HG02943 (cell line): ENCODE results near the gene HOXC11.

Experiments used
- ATAC-seq: cut with Tn5 transposase; IDR thresholded peaks from one replicate; pipeline ENCODE4 v1.9.1; 2021; ENCODE audit warnings: mild to moderate bottlenecking, low read depth, moderate library complexity; ENCODE audit not compliant: unreplicated experiment

The HOXC11 gene

DNA sequence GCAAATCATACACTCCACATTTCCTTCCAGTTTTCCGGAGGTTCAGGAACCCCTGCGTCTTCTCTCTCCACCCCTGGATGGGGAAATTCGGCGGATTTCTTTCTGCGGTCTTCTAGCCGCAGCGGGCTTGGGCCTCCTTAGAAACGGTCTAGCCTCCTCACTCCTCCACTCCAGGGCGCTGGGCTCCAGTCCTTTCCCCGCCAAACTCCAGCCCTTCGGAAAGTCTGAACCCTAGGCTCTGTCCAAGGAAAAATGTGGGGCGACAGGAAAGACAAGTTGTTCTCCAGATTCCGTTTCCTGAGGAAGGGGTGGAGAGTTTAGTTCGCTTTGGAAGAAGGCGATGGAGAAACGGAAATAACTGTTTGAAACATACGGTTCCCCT, 10.6 kb downstream of the HOXC11 start:
- ATAC-seq = no peak

GRCh38 chr12:53983950-53984572, 11.1 kb downstream of the HOXC11 start:
- no peak for ATAC-seq

- no peak for ATAC-seq
Observed at GRCh38 chr12:53984901-53985691, 12.2 kb downstream of the HOXC11 start, which contains the start of gene HOXC10. TSS of gene HOXC10 (plus strand) at chr12:53985146. CDS start at chr12:53985260, 114 bp downstream.

GRCh38 chr12:53985692-53985993, 12.7 kb downstream of the HOXC11 start:
- no peak for ATAC-seq

DNA sequence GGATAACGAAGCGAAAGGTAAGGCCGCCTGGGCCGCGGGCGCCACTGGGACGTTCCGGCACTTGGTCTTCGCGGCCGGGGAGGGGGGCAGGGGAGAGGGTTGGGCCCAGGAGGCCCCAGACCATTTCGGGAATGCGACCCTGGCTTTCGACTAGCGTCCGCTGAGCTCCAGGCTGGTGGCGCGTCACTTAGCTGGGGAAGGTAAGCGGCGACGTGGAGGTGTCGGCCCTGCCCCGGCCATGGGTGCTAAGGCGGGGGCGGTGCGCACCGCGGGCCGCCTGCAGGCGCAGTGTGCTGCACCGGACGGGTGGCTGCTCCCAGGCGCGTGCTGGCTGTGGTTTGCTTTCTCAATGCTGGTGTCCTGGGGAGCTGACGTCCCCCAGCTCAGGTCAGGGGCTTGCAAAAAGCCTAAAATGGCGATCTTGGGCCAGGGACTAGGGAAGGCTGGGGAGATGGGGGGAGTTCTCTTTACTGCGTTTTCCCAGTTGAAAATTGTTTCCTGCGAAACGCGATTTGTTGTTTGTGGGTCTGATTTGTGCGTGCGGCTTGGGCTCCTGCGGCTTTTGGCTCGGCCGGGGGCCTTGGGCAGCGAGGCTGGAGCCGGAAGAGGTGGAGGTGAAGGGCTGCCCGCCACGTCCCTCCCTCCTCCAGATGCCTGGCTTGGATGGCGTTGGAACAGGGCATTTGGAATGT, 13.2 kb downstream of the HOXC11 start:
- ATAC-seq = no peak

- ATAC-seq = no peak
Observed at GRCh38 chr12:53986686-53987483, 14.0 kb downstream of the HOXC11 start.

- no peak for ATAC-seq
Observed at GRCh38 chr12:53987787-53988230, 14.9 kb downstream of the HOXC11 start.

DNA sequence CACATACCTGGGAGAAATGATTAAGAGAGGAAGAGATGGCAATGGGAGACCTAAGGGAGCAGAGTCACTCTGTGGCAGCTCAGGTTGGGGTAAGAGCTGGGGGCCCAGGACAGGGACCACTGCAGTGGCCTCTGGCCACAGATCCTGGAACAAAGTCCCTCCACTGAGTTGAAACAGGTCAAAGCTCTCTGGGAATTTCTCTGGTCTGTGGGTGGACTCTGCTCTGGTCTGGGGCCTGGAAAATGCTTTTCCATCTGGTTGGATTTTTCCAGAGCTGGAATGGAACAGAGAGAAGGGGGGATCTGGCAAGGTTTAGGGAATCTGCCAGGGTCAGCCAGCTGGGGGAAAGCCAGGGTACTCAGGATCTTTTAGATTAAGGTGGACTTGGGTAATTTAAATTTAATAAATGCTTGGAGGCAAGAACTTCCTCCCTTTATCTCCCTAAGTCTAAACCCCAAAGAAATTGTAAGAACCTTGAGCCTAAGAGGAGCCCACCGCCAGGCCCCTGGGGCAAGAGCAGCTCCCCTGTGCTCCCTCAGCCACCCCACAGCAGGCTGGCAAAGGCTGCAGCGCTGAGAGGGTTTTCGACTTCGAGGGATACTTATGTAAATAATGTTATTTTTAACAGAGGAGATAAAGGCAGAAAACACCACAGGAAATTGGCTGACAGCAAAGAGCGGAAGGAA, 15.8 kb downstream of the HOXC11 start:
- ATAC-seq = no peak

GRCh38 chr12:53989227-53990113, 16.5 kb downstream of the HOXC11 start:
- ATAC-seq = no peak

DNA sequence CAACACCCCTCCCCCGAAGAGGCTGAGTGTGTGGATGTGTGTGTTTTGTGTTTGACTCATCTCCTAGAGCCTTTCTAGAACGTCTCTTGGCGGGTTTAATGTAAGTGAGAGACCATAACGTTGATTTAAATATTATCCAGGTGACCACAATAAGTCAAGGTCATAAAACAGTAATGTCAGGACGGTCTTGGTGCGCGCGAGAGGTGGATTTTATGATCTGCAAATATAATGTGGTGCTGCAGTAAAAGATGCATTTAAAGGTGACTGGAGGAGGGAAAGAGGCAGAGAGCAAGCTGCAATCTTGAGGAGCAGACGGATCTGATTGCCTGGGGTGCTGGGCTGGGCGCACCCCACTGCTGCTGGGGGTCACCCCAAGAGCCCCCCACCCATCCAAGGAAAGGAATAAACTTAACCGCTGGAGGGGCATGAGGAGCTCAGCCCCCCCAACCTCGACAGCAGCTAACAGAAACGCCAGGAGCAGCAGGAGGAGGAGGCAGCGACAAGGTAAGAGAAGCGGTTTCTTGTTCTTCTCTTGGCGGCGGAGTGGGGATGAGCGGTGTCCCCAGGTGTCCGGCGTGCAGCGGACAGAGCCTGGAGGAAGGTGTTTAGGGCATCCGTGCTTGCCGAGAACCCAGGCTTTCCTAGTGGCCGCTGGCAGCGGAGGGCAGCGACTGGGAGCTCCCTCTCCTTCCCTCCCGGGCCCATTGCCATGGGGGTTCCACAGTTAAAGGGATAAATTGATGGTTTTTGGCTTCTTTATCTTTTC, 17.6 kb downstream of the HOXC11 start:
- no peak for ATAC-seq

DNA sequence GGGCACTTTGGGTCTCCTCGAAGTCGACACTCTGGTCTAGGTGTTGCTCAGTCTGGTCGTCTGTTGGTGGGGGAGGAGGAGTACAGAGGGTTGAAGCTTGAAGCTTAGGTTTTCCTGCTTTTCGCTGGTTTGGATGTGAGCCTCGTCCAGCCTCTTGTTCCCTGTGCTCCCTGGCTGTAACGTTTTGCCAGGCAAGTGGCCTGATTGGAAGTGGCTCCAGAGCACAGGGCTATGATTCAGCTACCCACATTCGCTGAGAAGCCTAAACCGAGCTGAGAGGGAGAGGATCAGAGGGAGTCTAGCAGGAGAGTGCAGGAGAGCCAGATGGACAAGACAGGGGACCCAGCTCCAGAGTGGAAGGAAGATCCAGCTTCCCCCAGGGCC, 18.1 kb downstream of the HOXC11 start:
- no peak for ATAC-seq

DNA sequence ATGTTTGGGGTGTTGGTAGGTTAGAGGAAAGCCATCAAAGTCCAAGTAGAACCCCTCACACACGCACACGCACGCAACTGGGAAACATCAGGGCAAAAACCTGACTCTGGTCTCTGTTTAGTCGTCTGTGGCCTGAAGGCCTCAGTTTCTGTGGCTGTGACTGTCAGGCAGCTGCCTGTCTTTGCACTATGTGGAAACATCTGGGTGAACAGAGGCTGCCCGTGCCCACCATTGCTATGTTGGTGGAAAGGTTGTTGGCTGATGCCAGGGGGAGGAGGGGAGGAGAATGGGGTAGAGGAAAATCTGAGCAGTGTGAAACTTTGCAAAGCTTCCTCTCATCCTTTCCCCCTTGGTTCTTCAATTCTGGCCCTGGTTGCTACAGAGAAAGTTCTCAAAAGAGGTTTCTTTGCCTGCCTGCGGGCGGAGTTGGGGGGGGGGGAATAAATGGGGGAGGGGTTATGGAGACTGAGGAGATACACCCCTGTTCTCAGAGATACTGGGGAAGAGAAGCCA, 19.5 kb downstream of the HOXC11 start:
- no peak for ATAC-seq

DNA sequence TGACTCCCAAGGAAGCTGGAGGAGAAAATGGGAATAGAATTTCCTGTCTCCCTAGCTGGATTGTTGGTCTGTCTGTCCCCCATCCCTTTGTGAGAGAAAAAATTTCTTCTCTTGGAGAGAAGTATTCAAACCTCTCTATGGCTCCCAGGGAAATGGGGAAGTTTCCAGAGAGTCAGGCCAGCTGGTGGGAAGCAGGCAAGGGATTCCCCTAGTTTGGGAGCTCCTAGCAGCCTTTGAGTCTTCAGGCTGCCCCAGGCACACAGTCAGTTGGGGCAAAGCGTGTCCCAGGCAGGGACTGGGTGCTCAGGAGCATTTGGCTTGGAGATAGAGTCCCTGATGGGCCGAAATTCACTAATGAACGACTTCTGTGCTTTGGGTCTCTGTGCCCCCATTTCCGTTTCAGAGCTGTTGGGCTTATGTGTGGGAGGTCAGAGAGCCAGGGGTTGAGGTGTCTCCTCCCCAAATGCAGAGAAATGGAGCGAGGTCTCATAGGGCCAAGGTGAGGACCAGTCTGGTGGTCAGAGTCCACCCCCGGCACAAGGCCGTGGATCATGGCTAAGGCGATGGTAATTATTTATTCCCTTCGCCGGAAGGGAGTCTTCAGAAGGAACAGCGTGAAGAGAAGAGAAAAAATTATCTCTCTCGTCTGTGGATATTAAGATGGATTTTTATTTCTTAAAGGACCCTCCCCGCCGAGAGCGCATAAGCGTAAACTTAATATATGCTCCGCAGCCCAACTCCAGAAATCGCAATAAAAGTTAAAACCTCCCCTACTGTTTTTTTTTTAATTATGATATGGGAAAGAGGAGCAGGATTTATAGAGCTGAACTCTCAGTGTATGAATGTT, 20.5 kb downstream of the HOXC11 start:
- no peak for ATAC-seq

DNA sequence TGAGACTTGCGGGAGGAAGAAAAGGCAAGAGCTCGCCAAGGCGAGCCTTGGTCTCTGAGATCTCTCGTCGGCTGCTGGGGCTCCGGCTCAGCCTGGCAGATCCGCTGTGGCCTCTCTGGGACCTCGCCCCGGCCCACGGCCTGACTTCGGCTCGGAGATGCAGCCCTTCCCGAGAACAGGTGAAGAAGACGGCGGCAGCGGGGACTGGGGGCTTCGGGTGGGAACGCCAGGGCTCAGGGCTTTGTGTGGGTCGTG, 21.0 kb downstream of the HOXC11 start:
- ATAC-seq = no peak

DNA sequence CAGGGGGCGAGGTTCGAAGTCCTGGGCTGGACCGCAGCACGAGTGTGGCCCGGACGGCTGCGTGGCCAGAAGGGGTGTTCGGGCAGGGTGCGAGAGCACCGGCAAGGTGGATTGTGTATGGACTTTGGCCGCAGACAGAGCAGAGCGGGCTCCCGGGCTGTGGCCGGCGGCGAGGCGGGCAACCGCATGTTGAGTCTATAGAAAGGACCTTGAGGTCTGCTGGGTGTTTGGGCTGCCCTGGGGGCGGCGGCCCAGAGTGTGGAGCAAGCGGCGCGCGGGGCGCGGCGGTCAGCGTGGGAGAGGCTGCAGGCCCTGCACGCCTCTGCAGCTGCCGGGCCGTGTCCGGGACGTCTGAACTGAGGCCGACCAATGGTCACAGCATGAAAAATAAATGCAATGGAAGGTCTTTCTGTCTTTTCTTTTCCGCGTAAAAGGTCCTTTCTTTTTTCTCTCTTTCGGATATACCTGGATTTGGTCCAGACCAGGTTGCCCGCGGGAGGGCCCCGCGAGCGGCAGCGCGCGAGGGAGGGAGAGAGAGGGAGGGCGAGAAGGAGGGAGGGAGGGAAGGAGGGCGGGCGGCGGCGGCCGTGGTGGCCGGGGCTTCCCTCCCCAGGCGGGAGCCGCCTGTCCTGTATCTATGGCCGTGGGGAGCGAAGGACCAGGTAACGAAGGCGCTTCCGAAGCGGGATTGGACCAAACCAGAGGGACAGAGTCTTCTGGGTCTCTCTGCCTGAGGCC, 21.5 kb downstream of the HOXC11 start:
- no peak for ATAC-seq

- ATAC-seq = no peak
Observed at GRCh38 chr12:53995002-53995377, 22.1 kb downstream of the HOXC11 start.
